ENCODE data around the gene NGRN.

DNA sequence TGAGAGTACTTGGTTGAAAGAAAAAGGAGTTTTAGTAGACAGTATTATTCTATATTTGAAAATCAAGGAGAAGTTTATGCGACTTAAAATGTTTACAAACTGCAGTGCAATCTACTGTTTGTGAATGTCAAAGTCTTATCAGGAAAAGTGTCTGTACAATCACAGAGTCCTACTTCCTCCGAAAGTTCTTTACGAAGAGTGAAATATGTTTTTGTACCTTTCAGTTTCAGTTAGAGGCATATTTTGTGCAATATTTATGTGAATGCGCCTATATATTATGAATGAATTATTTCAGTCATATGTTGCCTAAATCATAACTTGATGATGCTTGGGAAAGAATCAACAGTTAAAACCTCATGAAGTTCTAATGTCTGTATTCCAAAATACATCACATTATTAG, 31.5 kb downstream of the NGRN start:
- no peak for TF ChIP-seq EZH2 (IDR thresholded peaks at IDR 0.05; ENCODE audit: low read depth, unreplicated experiment)
- no peak for TF ChIP-seq EZH2phosphoT487 (IDR thresholded peaks at IDR 0.05; ENCODE audit: unreplicated experiment)
- no peak for TF ChIP-seq POLR2AphosphoS5 (IDR thresholded peaks at IDR 0.05; ENCODE audit: low read depth)
- TF ChIP-seq, protein P1, sequence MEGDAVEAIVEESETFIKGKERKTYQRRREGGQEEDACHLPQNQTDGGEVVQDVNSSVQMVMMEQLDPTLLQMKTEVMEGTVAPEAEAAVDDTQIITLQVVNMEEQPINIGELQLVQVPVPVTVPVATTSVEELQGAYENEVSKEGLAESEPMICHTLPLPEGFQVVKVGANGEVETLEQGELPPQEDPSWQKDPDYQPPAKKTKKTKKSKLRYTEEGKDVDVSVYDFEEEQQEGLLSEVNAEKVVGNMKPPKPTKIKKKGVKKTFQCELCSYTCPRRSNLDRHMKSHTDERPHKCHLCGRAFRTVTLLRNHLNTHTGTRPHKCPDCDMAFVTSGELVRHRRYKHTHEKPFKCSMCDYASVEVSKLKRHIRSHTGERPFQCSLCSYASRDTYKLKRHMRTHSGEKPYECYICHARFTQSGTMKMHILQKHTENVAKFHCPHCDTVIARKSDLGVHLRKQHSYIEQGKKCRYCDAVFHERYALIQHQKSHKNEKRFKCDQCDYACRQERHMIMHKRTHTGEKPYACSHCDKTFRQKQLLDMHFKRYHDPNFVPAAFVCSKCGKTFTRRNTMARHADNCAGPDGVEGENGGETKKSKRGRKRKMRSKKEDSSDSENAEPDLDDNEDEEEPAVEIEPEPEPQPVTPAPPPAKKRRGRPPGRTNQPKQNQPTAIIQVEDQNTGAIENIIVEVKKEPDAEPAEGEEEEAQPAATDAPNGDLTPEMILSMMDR (conservative IDR thresholded peaks at IDR 0.05; ENCODE audit: low read depth in 2 of 2) = no peak
- TF ChIP-seq, protein P2, sequence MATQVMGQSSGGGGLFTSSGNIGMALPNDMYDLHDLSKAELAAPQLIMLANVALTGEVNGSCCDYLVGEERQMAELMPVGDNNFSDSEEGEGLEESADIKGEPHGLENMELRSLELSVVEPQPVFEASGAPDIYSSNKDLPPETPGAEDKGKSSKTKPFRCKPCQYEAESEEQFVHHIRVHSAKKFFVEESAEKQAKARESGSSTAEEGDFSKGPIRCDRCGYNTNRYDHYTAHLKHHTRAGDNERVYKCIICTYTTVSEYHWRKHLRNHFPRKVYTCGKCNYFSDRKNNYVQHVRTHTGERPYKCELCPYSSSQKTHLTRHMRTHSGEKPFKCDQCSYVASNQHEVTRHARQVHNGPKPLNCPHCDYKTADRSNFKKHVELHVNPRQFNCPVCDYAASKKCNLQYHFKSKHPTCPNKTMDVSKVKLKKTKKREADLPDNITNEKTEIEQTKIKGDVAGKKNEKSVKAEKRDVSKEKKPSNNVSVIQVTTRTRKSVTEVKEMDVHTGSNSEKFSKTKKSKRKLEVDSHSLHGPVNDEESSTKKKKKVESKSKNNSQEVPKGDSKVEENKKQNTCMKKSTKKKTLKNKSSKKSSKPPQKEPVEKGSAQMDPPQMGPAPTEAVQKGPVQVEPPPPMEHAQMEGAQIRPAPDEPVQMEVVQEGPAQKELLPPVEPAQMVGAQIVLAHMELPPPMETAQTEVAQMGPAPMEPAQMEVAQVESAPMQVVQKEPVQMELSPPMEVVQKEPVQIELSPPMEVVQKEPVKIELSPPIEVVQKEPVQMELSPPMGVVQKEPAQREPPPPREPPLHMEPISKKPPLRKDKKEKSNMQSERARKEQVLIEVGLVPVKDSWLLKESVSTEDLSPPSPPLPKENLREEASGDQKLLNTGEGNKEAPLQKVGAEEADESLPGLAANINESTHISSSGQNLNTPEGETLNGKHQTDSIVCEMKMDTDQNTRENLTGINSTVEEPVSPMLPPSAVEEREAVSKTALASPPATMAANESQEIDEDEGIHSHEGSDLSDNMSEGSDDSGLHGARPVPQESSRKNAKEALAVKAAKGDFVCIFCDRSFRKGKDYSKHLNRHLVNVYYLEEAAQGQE (IDR thresholded peaks at IDR 0.05; ENCODE audit: unreplicated experiment) = no peak
- TF ChIP-seq, protein P3, sequence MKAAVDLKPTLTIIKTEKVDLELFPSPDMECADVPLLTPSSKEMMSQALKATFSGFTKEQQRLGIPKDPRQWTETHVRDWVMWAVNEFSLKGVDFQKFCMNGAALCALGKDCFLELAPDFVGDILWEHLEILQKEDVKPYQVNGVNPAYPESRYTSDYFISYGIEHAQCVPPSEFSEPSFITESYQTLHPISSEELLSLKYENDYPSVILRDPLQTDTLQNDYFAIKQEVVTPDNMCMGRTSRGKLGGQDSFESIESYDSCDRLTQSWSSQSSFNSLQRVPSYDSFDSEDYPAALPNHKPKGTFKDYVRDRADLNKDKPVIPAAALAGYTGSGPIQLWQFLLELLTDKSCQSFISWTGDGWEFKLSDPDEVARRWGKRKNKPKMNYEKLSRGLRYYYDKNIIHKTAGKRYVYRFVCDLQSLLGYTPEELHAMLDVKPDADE (IDR thresholded peaks at IDR 0.05) = no peak
- TF ChIP-seq CREB1 (CRISPR knock-in tag; IDR thresholded peaks at IDR 0.05; ENCODE audit: low read depth) = no peak
